IPS-NIHi11 (cell line): ENCODE results near the gene MUS81.

ENCODE experiments used
- DNase-seq: peaks from one replicate; pipeline ENCODE4 v3.0.0; 2012; ENCODE audit warnings: mixed read lengths, low spot score

Gene MUS81

DNA sequence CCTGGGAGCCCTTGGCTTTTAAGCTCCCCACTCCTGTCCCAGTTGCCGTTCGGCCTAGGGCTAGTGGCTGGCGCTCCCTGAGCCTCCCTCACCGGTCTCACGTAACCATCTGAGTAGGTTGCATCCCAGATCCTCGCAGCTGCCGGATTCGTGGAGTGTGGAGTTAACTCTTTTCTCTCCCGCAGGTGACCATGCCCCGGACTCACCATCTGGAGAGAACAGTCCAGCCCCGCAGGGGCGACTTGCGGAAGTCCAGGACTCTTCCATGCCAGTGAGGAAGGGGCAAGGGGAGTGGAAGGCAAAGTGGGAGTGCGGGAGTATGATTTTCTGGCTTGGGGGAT is 902 bp downstream of the MUS81 start:
- no peak for DNase-seq

DNA sequence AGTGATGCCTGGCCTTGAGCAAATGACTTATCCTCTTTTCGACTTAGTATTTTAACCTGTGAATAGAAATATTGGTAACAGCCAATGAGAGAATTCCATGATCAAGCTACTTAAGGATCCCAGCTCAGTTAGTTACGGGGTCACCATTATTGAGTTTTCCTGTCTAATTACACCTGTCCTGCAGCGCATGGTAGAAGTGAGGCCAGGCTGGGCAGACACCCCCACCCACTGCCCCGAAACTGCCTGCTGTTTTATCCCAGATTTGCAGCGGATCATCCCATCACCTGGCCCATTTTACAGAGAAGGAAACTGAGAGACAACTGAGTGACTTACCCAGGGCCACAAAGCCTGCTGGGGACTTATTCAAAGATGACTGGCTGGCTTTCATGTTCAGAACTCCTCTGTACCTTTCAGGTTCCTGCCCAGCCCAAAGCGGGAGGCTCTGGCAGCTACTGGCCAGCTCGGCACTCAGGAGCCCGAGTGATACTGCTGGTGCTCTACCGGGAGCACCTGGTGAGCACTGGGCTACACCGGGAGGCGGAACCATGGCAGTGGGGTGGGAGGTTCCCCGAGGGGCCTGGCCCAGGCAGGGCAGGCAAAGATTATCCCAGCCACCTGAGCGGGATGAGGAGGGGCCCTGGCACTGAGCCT is 1.4 kb downstream of the MUS81 start:
- DNase-seq, result no peak

DNA sequence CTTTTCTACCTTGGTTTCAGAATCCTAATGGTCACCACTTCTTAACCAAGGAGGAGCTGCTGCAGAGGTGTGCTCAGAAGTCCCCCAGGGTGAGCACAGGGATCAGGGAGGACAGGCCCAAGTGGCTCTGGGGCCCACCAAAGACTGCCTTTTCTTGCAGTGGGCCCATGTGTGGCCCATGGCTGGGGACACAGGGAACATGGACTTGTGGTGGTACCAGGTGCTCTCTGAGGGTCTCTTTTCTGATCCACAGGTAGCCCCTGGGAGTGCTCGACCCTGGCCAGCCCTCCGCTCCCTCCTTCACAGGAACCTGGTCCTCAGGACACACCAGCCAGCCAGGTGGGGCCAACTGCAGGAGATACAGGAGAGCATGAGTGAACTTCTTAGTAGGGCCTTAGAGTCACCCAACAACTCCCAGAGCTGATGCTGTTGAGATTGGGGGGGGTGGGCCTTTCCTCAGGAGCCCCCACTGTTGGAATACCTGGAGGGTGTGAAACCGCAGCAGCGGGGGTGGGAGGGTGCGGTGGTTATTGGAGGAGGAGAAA is 2.0 kb downstream of the MUS81 start:
- no peak for DNase-seq

DNA sequence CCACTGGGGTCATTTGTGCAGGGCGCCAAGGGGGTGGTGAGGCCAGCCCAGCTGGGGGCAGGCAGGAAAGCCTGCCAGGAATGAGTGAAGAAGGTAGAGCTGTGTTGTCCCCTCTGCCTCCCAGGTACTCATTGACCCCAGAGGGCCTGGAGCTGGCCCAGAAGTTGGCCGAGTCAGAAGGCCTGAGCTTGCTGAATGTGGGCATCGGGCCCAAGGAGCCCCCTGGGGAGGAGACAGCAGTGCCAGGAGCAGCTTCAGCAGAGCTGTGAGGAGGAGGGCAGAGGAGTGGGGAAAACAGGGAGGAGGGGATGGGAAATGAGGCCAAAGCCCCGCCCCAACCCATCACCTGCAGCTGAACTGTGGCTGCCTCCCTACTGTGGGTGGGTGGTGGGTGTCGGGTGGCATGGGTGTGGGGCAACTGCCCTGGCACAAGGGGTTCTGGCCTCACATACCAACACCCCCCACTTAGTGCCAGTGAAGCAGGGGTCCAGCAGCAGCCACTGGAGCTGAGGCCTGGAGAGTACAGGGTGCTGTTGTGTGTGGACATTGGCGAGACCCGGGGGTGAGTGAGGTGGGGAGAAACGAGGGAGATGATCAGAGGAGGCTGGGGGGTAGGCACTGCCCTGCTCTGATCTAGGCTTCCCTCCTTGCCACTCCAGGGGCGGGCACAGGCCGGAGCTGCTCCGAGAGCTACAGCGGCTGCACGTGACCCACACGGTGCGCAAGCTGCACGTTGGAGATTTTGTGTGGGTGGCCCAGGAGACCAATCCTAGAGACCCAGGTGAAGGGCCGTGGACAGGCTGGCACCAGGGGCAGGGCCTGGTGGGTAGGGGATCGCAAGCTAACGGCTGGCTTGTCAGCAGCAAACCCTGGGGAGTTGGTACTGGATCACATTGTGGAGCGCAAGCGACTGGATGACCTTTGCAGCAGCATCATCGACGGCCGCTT is 3.0 kb downstream of the MUS81 start:
- DNase-seq, result no peak

DNA sequence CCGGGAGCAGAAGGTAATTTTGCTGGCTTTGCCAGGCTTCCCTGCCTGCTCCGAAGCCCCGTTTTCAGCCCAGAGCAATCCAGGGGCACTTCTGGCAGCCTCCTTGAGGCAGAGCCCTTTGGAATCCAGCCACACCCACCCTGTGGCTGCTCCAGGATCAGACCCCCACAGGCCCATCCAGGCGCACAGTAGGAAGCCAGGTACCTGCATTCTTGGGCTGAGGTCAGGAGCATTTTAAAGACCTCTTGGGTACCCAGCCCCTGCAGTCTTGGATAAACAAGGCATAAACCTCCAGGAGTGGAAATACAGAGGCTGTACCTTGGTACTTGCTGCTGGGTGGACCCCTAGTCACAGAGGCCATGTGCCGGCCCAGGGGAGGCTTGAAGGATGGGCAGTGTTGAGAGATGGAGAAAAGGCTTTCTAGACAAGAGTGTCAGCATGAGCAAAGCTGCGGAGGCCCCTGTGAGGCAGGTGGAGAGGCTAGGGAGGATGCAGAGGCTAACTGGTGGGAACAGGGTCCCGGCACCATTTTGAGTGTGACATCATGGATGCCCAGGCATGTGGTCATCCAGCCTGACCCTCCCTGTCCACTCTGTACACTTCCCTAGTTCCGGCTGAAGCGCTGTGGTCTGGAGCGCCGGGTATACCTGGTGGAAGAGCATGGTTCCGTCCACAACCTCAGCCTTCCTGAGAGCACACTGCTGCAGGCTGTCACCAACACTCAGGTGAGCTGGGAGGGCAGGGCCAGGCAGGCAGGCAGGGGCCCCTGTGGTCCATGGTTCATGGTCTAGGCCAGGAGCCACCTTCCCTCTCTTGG is 3.9 kb downstream of the MUS81 start:
- no peak for DNase-seq

DNA sequence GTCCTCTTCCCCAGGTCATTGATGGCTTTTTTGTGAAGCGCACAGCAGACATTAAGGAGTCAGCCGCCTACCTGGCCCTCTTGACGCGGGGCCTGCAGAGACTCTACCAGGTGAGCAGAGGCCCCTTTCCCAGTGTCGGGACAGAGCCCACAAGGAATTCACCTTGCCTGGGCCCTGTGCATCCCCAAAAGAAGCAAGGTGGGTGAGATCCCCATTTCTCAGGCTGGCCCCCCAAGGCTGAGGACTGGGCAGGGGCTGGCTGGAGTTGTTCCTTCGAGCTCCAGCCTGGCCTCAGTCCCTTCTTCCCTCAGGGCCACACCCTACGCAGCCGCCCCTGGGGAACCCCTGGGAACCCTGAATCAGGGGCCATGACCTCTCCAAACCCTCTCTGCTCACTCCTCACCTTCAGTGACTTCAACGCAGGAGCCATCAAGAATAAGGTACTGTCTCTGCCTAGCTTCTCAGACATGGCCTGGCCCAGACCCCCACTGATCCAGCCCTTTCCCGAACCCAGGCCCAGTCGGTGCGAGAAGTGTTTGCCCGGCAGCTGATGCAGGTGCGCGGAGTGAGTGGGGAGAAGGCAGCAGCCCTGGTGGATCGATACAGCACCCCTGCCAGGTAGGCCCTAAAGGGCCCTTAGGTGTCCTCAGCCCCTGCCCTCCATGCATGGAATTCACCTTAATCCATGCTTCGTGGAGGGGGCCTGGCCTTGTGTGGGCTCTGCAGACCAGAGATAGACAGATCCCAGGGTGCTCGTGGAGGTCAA is 4.7 kb downstream of the MUS81 start:
- no peak for DNase-seq

DNA sequence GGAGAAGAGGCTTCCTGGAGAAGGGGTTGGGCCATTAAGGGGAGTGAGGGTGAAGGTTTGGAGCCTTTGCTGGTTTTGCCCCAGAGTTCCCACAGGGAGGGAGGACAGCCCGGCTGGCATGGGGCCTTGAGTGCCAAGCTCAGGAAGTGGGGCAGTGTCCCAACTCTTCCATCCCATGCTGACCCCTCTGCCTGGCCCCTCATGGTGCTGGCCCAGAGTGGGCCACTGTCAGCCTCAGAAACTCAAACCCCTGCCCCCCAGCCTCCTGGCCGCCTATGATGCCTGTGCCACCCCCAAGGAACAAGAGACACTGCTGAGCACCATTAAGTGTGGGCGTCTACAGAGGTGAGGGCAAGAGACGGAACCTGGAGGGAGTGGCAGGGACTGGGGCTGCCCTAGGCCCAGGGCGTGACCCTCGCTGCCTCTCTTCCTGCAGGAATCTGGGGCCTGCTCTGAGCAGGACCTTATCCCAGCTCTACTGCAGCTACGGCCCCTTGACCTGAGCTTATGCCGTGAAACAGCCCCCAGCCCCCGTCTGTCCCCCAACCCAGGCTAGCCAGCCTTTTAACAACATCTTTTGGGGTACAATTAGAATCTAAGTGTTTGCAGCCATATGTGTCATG is 5.4 kb downstream of the MUS81 start:
- no peak for DNase-seq

DNA sequence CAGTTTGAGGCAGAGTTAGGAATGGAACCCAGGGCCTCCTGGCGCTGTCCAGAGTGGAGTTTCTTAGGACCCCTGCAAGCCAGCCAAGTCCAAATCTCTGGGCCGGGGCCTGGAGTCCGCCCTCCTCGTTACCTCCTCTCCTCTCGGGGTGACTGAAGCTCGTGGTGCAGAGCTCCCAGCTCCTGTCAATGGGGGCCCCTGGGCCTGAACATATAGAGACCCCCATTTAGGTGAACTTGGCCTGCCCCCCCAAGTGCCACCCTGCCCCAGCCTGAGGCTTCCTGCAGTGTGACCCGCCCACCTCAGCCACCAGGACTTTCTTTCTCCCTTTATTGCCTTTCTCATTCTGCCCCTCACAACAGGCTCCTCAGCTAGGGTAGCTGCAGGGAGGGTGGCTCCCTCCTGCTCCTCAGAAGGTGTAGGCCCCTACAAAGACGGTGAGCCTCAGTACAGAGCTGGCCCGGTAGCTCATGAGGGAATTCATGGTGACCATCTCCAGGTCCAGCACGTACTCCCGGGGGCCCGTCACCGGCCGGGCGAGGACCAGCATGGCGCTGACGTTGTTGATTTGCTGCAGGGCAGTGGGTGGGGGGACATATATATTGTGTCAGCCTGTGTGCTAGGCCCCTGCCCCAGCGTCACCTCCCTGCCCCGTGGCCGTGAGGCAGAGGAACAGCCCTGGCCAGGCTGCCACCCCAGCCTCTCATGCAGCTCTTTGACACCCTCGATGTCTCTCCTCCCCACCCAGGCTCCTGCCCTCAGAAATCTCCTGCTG is 6.5 kb downstream of the MUS81 start:
- DNase-seq, result no peak

DNA sequence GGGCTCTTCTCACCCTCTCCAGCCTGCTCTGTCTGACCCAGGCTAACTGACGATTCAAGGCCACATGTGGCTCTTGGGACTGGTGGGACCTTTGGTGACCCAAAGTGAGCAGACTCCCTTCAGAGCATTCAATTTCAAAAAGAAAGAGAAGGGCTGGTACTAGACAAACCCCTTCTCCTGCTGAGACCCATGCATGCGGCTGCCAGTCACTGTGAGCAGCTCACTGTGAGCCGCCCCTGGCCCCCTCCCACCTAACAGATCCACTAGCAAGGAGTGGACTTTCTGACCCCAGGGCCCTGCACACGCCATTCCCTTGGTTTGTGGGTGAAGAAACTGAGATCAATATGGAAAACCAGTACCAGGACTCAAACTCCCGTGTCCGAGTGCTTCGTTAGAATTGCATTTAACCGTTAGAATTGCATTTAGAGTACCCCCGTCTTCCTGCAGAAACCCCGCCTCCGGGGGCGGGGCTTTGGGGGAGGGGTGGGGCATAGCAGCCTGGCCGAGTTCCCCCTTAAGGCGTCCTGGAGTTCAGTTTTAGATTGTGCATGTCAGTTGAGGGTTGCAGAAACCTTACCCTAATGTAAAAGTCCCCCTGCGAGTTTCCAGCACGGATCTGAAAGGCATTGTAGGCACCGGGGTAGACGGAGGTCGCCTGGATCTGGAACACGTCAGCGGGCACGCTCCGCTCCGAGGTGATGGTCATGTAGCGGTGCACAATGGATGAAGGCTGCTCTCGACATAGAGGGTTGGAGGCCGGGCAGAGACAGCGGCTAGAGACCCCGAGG is 7.2 kb downstream of the MUS81 start:
- peak; percentile 60 for DNase-seq

DNA sequence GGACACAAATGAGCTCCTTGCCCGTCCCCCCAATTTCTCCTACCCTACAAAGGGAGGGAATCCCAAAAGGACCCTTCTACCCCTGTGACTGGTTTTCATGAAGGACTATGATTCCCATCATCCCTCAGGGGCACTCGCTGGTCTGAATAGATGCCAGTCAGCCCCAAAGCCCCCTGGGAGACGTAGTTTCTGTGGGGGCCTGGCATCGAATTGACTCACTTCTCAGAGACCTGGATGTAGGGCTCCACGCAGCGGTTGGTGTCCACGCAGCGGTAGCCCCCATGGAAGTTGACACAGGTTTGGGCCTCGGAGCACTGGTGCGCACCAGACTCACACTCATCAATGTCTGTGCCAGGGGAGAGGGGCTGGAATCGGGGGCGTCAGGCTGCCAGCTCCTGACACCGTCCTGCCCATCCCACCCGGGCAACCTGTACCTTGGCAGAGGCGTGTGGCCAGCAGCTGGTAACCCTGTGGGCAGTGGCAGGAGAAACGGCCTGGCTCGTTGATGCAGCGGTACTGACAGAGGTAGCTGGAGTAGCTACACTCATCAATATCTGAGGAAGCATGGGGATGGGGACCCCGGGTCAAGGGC is 7.9 kb downstream of the MUS81 start:
- peak; percentile 63 for DNase-seq

DNA sequence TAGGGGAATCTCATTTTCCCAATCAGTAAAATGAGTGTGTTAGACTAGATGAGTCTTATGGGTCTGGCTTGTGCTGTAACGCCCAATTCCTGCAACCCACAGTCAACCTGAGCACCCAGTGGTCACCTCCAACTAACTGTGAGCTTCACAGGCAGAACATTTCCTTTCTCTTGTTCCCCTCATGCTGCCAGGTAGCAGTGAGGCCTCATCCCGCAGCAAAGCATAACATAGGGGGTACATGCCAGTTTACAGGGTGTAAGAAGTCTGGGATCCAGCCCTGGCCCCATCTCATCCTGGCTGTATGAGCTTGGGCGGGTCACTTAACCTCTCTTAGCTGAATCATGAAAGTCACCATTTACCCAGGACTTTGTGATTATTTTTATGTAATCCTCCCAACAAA is 8.7 kb downstream of the MUS81 start:
- no peak for DNase-seq

DNA sequence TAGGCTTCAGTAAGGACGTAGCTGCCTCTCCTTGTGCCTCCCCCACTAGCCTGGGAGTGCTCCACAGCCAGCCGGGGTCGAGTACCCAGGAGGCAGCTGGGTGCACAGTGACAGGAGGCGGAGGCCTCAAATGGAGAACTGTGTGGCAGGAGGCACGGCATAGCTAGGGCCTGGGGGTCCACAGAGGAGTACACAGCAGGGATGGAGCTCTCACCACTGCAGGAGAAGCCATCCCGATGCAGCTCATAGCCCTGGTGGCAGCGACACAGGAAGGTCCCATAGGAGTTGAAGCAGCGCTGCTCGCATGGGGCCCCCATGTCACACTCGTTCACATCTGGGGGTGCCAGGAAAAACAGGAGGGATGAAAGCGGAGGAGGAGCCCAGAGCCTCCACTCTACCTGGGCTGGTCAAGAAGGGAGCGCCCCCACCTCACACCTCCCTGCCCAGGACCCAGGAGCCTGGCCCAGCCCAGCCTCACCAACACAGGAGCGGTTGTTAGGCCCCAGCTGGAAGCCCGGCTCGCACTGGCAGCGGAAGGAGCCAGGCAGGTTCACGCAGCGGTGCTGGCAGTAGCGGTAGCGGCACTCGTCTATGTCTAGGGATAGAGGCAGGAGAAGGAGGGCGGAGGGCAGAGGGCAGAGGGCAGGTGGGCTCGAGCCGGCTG is 9.5 kb downstream of the MUS81 start:
- DNase-seq, result no peak

DNA sequence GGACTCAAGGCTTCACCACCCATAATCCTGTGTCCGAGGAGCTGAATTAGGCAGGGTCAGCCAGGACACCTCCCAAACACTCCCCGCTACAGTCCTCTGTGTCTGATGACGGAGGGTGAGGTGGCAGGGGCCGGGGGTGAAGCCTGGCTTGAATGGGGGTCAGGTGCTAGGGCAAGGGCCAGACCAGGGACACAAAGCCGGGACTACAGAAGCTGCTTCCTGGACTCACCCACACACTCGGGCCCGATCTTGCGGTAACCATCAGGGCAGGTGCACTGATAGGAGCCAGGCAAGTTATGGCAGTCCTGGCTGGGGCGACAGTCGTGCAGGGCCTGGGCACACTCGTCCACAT is 10.1 kb downstream of the MUS81 start:
- DNase-seq, result no peak

DNA sequence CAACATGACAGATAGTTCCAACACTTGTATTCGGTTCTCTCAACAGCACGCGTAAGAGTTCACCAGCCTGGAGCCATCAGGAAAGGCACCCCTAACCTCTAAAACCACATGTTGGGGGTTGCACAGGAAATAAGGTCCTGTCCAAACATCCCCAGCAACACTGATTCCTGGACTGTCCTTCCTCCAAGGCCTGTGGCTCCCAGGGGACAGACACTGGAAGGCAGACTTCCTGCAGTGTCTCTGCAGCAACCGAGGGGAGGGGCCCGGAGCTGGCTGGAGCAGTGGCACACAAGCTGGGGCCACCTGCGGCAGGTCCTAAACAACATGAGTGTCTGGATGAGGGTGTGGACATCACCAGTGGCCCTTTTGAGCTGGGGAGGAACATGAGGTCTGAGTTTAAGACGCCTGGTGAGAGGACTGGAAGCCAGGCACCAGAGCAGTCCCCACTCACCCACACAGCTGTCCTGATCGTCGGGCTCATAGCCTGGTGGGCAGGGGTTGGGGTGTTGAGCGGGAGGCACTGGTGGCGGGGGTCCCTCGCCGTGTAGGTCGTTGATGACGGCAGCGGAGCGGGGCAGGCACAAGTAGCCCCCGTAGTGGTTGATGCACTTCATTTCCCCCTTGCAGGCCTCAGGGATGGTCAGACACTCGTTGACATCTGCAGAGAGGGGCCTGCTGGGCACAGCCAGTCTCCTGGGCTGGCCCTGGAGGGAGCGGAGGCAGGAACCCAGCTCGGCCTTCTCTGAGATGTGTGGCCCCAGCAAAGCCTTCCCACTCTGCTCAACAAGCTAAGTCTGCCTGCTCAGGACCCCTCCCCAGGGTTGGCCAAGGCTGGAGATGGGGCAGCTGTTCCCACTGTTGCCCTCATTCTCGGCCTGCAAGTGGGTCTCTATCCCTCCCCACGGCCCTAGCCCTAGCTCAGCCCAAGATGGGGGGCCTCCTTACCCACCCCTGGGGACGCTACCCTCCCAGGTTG is 10.8 kb downstream of the MUS81 start:
- DNase-seq, result no peak

DNA sequence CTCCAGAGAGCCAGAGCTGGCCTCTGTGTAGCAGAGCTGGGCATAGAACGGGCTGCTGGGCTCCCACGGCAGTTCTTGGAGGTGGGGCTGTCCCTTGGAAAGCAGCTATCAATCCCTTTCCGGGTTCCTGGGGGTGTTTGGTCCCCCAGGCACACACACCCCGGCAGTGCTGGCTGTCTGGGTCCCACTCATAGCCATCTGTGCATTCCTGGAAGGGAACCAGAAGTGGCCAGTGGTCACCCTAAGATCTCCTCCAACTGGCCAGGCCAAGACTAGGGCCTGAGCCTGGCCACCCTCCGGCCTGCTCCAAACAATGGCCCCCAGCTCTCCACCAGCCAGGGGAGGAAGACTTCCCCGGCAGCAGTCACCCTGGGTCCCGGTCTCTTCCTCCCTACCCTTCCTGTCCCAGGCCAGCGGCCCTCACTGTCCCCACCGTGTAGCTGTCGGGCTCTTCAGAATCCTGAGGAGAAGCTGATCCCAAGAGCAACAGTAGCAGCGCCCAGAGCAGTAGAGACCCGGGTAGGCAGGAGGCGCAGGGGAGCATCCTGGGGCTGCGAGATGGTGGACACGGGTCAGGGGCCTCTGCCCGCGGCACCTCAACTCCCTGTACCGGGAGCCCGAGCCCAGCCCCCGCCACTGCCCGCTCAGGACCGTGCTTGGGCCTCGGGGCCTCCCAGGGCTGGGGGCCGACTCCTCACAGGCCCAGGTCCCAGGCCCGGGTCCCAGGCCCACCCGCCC is 11.7 kb downstream of the MUS81 start:
- no peak for DNase-seq

DNA sequence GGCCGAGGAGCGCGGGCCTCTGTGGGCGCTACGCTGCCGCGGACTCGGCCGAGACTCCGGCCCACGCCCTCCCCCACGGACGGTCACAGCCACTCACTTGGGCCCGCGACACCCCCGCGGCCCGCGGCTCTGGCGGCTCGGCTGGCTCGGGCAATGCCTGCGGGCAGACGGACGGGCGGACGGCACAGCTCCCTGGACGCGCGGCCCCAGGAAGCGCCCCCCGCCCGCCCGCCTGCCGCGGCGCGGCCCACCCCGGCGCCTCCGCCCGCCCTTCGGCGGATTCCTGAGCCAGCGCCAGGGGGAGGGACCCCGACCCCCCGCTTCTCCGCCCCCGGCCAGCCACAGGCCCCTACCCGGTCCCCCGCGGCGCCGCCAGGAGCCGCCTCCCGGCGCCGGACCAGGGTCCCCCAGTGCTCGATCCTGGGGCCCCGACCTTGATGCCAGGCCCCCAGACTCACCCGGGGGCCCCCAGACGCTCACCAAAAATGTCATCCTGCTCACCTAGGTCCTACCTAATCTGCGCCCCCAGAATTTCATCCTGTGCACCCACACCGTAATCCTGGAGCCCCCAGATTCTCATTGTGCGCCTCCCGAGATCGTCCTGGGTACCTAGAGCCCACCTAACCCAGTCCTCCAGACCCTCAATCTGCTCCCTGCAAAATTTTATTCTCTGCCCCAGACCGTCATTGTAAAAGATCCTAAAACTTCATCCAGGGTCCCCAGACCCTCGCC is 12.5 kb downstream of the MUS81 start, which contains the start of gene EFEMP2:
TSS of gene EFEMP2 (minus strand) at position 215 of the 732 bp plus-strand sequence. CDS start 446 bp downstream, outside the sequence.
- peak; percentile 65 for DNase-seq
